ENCODE data around the gene OMA1.
"Not testable (repeated sequence)": the region's sequence is repeated elsewhere in the genome, so short reads cannot be mapped to it uniquely, and the experiment has no call there.

OMA1 gene

DNA sequence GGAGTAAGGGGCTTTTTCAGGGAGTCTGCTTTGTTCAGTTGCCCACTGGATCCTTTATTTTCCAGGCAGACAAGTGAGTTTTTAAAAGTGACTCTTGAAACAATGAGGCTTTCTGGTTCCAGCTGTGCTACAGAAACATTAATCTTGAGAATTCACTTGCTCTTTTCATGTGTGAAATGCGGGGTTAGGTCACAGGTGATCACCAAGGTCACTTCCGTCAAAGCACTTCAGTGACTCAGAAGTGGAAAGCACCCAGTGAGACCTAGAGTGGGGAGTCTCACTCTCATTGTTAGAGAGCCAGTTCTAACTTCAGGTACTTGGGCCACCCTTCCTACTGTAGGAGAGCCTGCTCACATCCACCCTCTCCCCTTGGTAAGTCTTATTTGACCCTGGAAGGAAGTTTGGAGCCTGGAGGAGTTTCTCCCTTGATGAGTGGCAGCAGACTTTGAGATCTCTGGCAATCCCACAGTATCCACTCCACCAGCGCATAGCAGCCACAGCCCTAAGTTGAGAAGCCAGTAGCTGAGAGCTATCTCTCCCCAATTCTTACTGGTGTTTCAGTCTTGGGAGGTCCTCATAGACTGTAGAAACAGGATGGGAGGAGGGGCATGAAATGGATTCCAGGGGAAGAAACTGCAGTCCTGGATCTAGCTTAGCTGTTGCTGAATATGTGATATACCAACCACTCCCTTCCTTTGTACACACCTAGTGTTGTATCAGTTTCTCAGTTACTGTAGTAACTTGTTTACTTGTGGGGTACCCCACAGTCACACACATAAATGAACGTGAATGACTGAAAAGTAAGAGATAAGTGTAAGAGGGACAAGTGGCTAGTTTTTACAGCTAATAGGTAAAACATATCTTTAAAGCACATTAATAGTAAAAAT lies 27.4 kb upstream of the OMA1 start:
- peak; percentile 16 for DNase-seq

DNA sequence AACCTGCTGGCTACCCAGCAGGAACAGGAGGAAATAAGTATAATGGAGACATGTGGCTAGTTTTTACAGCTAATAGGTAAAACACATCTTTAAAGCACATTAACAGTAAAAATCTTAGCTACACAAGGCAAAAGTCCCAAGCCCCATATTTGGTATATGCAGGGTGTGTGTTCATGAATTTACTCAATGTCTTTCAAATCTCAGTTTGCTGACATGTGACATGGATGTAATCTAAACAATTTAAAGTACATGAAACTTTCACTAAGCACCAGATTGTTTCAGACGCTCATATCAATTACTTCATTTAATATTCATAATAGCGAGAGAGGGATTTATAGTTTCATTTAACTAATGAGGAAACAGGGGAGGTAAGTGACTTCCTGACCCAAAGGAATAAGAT lies 26.6 kb upstream of the OMA1 start:
- DNase-seq, result no peak

DNA sequence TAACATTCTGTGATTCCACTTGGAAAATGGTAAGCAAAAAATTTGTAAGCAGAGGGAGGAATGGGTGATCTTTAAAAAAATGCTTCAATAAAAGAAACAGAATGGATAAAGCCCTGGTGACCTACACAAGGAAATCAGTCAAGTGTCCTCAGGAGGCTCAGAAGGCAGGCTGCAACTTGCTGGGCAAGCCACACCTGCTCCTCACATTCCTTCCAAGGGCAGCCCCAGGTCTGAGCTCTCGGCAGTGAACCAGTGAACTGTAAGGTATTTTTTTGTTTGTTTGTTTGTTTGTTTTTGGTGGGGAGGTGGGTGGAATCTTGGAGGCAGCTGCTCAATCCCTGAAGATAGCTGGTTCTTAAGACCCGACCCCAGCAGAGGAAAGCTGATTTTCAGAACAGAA lies 26.2 kb upstream of the OMA1 start:
- no peak for DNase-seq

DNA sequence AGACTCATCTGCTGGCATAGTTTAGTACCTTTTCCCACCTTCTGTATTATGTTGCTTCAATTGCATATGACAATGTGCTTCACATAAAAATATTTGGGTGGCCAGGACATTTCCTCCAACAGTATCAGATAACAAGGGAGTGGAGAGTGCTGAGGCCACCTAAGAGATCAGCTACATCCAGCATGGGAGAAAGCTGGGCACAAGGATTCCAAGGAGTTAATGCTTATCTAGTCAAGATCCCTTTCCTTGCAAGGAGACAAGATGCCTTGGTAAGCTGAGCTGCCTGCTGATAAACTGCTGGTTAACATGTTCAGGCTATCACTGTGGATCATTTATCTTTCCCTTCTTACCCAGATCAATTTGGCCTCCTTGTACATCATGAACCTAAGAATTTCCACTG lies 25.1 kb upstream of the OMA1 start:
- no peak for DNase-seq

DNA sequence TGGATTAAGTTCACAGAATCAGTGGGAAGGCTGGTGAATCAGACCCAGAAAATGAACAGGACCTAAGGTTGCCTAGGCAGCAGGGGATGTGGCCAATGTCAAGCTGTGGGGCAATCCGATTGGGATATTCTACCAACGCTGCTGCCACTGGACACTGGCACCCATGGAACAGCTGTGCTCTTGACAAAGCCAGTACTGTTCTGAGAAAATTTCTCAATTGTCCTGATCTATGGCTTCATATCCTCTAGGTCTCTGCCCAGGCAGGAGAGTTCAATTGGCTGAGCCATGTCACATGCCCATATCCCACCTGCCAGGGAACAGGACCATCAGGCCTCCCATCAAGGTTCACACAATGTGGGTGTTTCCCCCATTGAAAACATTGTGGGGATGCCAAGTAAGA lies 24.3 kb upstream of the OMA1 start:
- DNase-seq, result no peak

DNA sequence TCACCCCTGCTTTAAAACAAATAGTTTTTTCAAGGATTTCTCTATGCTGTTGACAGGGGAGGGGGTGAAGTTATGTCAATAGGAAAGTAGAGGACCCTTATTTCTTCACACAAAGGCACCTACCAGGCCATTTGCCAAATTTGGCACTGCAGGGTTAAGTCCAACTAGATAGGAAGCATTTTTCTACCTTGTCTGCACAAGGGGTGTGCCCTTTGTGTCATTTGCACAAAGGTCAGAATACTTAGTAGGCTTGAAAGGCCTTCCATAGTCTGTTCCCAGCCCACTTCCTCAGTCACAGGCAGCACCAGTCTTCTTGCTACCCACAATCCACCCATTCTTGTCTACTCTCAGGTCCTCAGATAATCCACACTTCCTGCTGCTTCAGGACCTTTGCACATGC lies 23.6 kb upstream of the OMA1 start:
- DNase-seq, result no peak

DNA sequence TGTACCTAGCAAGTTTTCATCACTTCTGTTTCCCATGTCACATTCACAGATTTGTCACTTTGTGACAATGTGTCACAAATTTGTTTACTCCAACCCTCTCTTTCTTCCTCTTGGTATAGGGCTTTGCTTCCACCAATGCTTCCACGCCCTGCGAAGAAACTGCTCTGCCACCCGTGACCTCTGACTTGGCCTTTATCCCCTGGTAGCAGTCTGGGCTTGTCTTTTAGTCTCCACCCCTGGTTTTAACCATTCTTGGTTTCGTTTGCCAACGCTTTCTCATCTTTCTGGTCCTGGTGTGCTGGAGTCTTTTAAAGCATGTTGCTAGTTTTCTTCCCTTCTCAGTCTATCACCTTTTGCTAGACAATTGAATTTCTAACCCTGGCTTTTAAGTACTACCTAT lies 22.4 kb upstream of the OMA1 start:
- no peak for DNase-seq

DNA sequence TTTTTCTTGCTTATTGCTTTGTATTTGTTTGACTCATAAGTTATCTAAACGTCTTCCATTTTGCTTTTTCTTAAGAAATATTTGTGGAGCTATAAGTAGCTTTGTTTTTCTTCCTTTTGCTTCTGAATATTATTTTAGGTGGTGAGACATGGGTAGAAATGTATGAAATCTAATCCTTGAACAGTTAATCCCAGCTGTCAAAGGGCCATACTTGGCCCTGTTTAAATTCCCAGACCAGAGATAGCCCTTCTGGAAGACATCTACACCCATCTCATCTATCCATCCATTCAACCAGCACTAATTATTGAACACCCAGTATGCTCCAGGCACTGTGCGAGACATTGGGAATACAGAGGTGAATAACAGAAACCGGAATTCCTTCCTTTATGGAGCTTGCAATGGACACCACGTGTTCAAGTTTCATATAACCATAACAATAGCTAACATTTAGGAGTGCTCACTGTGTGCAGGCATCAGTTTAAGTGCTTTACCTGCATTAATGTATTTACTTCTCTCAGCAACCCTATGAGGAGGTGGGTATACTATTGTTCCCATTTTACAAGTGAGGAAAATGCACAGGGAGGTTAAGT lies 21.8 kb upstream of the OMA1 start:
- no peak for DNase-seq

DNA sequence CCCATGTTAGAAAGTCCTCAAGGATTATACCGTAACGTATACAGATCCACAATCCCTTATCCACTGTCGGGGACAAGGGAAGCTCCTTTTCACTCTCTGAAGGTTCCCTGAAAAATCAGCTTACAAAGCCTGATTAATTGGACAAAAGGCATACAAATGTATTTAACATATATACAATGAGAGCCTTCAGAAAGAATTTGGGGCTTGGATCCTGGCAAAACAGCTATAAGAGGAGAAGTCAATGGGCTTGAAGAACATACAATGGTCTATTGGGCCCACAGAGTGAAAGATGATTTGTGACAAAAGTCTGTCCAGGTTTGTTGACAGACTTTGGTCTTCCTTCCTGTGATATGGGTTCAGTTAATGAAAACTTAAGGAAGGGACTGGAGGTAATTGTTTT lies 19.8 kb upstream of the OMA1 start:
- no peak for DNase-seq

DNA sequence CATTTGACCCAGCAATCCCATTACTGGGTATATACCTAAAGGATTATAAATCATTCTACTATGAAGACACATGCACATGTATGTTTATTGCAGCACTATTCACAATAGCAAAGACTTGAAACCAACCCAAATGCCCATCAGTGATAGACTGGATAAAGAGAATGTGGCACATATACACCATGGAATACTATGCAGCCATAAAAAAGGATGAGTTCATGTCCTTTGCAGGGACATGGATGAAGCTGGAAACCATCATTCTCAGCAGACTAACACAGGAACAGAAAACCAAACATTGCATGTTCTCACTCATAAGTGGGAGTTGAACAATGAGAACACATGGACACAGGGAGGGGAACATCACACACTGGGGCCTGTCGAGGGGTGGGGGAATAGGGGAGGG lies 17.2 kb upstream of the OMA1 start:
- not testable (repeated sequence) for DNase-seq

DNA sequence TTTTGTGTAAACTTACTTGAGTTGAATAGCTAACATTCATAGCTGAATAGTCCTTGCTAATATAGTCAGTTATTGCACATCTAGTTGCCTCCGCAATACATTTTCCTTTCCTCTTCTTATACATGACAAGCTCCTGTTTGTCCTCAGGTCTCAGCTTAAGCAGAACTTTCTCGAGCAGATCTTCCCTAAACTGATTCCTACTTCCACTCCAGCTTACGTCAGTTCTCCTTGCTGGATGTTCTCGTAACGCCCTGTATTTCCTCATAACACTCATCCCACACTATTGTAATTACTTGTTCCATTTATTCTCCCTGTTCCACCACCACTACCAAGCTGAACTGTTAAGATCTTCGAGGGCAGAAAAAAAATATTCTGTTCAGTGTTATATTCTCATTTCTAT lies 15.1 kb upstream of the OMA1 start:
- no peak for DNase-seq

DNA sequence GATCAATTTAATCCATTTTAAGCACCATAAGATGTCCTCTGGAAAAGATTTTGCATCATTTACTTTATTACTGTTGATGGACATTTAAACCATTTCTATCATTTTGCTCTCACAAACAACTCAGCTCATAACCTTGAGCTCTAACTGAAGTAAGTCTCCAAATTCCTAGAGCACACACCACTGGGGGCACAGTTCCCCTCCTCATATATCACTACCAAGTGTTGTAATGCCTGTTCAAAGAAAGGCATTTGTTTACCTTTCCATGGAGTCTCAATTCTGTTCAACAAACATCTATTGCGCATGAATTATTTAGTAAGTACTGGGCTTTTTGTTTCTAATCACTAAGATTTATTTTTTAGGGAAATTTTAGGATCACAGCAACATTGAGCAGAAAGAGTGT lies 8.9 kb upstream of the OMA1 start:
- no peak for DNase-seq

DNA sequence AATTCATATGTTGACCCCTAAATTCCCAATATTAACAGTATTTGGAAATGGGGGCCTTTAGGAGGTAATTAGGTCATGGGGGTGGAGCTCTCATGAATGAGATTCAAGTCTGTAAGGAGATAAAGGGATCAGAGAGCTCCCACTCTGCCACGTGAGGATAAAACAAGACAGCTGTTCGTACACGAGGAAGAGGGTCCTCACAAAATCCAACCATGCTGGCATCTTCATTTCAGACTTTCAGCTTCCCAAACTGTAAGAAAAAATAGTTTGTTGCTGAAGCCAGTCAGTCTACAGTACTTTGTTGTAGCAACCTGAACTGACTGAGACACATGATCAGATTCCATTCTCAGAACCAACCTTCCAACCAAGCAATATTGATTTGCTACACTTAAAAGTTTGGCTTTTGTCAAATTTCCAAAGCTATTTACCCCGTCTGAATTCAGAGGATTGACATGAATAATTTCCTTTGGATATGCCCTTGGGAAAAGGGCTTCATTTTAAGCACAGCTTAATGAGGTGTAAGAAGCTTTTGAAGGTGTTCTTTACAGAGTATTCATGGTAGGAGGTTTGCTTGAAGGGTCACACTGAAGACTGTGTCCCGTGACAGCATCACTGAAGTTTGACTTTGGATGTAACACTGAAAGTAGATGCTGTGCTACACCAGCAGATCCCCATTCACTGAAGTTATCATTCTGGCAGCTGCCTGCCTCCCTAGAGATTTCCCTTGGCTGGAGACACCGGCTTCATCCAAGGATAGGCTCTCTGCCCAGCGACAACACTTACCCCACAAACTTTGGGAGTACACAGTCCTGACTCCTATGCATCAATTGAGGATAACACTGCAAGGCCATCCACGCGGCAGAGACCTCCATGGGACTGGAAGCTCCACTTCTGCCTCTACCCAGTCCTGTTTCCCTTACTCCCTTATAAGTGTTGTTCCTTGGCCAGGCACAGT lies 4.9 kb upstream of the OMA1 start:
- DNase-seq, result no peak

DNA sequence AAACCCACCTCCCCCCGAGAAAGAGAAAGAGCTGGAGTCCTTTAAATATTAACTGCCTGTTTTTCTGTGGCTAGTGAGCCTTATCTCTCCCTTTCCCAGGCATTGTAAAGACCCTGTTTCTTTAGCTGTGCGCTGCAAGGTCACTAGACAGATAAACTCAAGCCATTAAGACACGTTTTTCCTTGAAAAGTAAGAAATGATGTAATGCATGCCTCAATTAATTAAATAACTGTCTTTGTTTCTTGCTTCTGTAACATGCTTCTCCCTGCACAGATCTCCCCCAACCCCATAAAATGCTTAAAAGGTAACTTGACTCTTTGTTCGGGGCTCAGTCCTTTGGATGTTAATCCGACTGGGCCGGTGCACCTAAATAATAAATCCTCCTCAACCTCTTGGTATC lies 2.8 kb upstream of the OMA1 start:
- not testable (repeated sequence) for DNase-seq

DNA sequence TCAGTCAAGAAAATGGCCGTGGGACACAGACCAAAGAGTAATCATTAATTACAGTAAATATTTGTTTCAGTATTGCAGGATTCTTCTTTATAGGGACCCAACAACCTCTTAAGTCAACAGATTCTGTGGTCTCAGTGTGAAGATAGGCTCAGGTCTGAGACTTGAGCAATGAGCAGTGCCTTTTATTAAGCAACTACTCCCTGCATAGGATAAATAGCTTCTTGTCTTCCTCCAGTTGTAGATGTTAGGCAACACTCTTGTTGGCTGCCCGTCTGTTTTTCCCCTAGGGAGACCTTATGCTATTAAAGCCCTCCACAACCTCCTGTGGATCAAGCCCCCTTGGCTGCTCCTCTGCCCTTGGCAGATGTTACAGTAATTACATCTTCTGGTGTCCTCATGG lies 1.8 kb upstream of the OMA1 start:
- no peak for DNase-seq

DNA sequence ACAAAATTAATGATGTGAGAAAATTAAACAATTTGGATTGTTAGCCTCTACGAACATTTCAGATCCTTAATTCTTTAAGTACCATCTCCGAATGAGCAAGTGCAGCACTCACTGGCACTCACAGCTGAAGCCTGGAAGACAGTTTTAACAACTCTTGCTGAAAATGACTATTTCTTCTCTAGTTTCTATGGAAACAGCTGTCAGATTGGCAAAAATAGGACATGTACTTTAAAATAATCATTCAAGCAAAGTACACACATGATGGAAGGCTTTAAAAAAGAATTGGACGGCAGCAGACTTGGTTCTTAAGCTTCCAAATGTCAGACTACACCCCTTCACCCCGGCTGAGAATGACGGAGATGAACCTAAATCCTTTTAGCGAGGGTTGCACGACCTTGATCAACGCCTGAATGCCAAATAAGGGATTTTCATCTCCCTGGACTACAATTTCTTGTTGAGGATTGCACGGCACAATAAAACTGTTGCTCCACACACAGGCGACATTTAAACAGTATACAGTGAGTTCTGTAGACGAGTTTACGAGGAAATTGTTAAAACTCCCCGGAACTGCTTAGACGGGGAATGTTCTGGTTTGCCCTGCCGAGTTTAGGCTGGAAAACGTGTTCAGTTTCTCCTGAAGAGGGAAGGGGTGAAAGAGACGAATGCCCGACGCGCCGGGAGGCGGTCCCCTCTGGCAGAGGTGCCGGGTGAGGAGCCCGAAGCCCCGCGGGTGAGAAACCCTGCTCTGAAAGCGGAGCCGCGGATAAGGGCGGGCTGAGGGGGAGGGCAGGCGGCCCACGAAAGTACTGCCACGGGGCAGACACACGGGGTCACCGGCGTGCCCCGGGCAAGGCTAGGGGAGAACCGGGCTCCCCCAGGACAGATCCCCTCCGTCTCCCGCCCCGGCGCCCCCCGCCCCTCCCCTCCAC lies 671 bp downstream of the OMA1 start:
- peak; percentile 72 for DNase-seq

DNA sequence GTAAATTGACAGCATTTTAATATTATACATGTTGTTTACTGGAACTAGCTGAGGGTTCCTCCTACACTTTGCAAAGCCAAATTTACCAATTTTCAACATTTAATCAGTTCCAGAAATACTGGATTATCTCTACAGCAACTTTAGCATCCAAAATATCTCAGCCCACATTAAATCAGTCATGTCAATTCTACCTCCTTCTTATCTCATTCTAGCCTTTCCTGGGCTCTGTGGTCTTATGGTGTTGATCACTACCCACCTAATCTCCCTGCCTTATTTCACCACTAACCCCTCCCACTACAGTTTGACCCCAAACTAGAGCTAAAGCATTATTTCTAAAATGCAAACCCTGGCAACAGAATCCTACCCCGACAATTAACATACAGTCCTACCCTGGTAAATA lies 3.3 kb downstream of the OMA1 start:
- DNase-seq, result no peak

DNA sequence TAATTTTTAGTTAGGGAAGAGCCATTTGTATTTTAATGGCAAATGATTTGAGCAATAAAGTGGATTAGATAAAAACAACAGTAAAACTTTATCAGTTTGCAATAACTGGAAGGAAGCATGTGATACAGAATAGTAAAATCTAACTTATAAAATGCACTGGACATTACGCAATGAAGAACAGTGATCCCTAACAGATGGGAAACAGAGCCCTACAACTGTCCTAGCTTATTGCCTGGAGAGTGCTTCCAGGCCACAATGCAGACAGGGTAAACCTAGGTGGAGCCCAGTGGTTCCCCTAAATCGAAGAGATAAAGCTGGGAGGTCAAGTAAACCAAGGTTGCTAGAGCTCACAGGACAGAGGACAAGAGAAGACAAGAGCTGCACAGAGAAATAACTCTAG lies 7.0 kb downstream of the OMA1 start:
- DNase-seq, result no peak

DNA sequence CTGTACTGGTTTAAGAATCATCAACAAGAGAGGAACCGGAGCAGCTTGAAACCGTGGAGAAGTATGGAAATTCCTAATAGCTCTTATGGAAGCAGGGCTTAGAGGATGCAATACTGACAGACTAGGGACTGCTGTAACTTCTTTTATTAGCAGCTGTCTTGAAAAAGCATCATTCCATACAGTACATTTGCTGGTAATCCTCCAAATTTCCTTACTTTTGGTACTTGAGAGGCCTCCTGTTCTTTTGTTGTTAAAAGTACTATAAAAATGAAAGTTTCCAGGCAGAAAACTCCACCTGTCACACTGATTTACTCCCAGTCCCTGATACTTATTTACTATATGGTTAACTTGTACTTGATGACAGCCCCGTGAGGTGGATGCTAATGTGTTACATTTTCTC lies 7.7 kb downstream of the OMA1 start:
- no peak for DNase-seq

DNA sequence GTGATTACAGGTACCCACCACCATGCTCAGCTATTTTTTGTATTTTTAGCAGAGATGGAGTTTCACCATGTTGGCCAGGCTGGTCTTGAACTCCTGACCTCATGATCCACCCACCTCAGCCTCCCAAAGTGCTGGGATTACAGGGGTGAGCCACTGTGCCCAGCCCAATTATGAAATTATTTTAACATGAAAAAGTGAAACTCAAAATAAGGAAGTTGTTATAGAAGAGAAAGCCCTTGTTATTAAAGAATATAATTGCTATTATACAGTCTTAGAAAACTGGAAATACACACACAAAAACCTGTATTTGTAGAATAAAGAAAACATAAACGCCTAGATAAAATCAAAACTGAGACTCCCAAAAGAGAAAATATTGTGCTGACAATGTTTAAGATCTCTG lies 14.7 kb downstream of the OMA1 start:
- not testable (repeated sequence) for DNase-seq

DNA sequence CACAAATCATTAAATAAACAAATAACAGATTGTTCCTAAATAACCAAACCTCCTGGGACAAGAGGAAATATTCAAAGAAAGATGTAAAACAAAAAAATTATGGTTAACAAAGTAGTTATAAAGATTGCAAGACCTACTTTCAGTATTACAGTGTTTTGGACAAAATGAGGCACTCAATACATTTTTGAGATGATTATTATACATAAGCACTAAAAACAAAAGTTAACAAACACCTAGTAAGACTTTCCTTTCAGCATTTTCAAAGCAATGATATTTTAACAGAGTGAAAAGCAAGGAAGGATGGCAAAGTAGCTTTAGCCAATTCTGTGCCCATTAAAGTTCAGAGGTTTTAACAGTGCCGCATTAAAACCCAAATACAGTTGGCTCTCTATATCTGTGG lies 17.2 kb downstream of the OMA1 start:
- DNase-seq, result no peak

DNA sequence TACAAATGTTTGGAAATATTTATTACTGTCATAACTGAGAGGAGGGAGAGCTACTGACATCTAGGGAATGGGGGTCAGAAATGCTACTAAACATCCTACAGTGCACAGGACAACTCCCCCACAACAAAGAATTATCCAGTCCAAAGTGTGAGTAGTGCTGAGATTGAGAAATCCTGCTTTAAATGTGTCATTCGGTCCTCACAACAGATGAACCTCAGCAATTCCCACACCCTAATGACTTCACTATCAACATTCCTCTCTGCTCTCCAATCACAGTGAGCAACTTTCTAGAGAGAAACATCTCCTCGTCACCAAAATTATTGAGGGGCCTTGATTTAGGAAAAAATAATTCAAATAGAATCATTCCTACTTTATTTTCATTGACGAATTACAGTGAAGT lies 18.0 kb downstream of the OMA1 start:
- no peak for DNase-seq

All from activated CD4-positive, alpha-beta T cell treated with anti-CD3 and anti-CD28 coated beads, Interleukin-2, amount 50 U/mL, for 1 hour (primary cell).